Testis (tissue), 3 donors: Measurements from ENCODE around the gene RIOX2. TPM values are rescaled to one million over a fixed set of nuclear protein-coding genes. Genes with fewer than 3 reads are reported as not detected.

Source experiments
- DNase-seq: peaks from one replicate; pipeline ENCODE4 v3.0.0-alpha.2; 2019
- H3K27ac ChIP-seq, 2 donors: fragments of 200-600 bp; sonication (generic); one replicate each; pipeline ENCODE4 v1.5.1; 2019
- H3K27me3 ChIP-seq: fragments of 200-600 bp; sonication (generic); one replicate; pipeline ENCODE4 v1.5.1; 2019
- H3K36me3 ChIP-seq: fragments of 200-600 bp; sonication (generic); one replicate; pipeline ENCODE4 v1.5.1; 2017; ENCODE audit warnings: low read depth; ENCODE audit errors: missing control alignments
- H3K4me1 ChIP-seq: fragments of 200-600 bp; sonication (generic); one replicate; pipeline ENCODE4 v1.5.1; 2019
- H3K4me3 ChIP-seq, 2 donors: fragments of 200-600 bp; sonication (generic); one replicate each; pipeline ENCODE4 v1.5.1; 2017 to 2019
- H3K9me3 ChIP-seq: fragments of 200-600 bp; sonication (generic); one replicate; pipeline ENCODE4 v1.5.1; 2017
- POLR2A ChIP-seq: fragments of 450-650 bp; IDR thresholded peaks from one replicate; pipeline ENCODE4 v1.6.1; 2017; ENCODE audit warnings: antibody characterized with exemption, mild to moderate bottlenecking, moderate library complexity
- WGBS, 2 donors: methylation state at CpG; one replicate each; pipeline ENCODE4 v1.1.5; 2018; 5-methylcytosine and 5-hydroxymethylcytosine counted together
- intact Hi-C: fragments of 100-400 bp; cut with DNase I; formaldehyde crosslinking; loops from one replicate; pipeline ENCODE4 v1.15.1; 2023; ENCODE audit warnings: low total_unique reads
- polyA plus RNA-seq: library from polyadenylated mRNA; stranded (reverse); fragments of 350-450 nt; fragmentation: Illumina TruSeq; extraction: RNeasy Lipid Tissue Mini Kit (QIAGEN cat#74804); gene quantifications from one replicate; pipeline ENCODE4 v1.2.3, GENCODE V29; 2014; ENCODE audit warnings: low read depth, low replicate concordance; ENCODE audit not compliant: insufficient read depth
- total RNA-seq, 2 donors: library from RNA; depleted of rRNA; stranded (reverse); fragments of >200 nt; gene quantifications; one replicate each; pipeline ENCODE4 v1.2.3, GENCODE V29; 2016
- TF ChIP-seq, protein P1 (sequence below), 3 experiments: fragments of 450-650 bp in 2 of 3; fragments of 200-600 bp in 1 of 3; sonication (generic) in 1 of 3; IDR thresholded peaks; one replicate each; pipeline ENCODE4 v1.5.1; 2016 to 2019; ENCODE audit warnings: antibody characterized with exemption in 3 of 3, mild to moderate bottlenecking in 2 of 3, moderate library complexity in 1 of 3

Gene RIOX2
- total and polyA plus RNA-seq, 3 donors from 2014 or later, result 14.0 to 22.5 (median 16.3) TPM

- DNase-seq, result no peak
- no peaks in the 10 kb centered on the region for H3K36me3 ChIP-seq
- intact Hi-C loops, result no loop called here
- no peaks in the 10 kb centered on the region for H3K27me3 ChIP-seq
- H3K27ac ChIP-seq, result no peak overlapping the region
- no peak for TF ChIP-seq POLR2A
- TF ChIP-seq, protein P1, sequence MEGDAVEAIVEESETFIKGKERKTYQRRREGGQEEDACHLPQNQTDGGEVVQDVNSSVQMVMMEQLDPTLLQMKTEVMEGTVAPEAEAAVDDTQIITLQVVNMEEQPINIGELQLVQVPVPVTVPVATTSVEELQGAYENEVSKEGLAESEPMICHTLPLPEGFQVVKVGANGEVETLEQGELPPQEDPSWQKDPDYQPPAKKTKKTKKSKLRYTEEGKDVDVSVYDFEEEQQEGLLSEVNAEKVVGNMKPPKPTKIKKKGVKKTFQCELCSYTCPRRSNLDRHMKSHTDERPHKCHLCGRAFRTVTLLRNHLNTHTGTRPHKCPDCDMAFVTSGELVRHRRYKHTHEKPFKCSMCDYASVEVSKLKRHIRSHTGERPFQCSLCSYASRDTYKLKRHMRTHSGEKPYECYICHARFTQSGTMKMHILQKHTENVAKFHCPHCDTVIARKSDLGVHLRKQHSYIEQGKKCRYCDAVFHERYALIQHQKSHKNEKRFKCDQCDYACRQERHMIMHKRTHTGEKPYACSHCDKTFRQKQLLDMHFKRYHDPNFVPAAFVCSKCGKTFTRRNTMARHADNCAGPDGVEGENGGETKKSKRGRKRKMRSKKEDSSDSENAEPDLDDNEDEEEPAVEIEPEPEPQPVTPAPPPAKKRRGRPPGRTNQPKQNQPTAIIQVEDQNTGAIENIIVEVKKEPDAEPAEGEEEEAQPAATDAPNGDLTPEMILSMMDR (IDR thresholded peaks at IDR 0.05), result no peak
- 92 to 94% methylated on average over 8 of the region's 8 CpGs for WGBS, 2 donors
- peaks cover 13% of the 10 kb centered on the region for H3K4me1 ChIP-seq
- H3K4me3 ChIP-seq, result no peak overlapping the region
- H3K9me3 ChIP-seq, result no peaks in the 10 kb centered on the region
Measured at GRCh38 chr3:97967966-97968365, 4.3 kb downstream of the RIOX2 start.

DNA sequence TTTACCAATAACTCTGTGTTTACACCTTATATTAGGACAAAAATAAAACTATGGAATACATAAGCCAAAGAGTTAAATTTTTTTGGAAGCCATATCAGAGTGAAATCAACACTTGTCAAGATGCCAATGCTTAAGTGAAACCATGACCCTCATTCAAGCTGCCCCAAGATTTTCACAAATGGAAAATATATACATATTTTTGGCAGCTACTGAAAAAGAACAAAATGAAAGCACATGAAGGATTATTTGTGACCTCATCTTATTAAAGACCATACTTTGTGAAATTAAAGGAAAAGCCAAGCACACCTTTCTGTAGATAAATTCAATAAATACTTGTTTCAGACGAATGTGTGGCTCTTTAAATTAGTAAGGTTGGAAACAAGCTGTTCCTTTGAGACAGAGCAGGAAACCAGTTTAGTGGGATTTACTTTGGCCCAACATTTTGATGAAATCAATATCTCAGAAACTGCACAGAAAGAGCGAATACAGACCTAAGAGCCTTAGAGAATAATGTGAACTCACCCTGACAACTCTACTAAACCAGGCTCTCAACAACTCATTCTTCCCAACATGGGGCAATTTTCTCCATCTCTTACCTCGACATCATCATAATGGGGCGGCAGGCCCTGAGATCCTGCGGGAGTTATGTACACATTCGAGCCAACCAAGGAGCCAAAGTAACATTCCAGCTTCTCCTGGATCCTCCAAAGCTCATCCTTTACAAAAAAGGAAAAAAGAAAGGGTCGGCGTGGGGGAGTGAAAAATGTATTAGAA is 11.1 kb downstream of the RIOX2 start:
- Histone ChIP-seq H3K4me1 (no peaks in the 10 kb centered on the region), H3K27me3 (no peaks in the 10 kb centered on the region), H3K36me3 (no peaks in the 10 kb centered on the region), H3K4me3 (no peak overlapping the region), H3K9me3 (no peaks in the 10 kb centered on the region), H3K27ac (no peak overlapping the region)
- TF ChIP-seq, protein P1 (IDR thresholded peaks at IDR 0.05), result no peak
- TF ChIP-seq POLR2A, result no peak
- WGBS, 2 donors, result 83 to 91% methylated on average over 8 of the region's 8 CpGs
- no peak for DNase-seq
- intact Hi-C loops, result no loop called here

GRCh38 chr3:97960551-97960950 is 11.7 kb downstream of the RIOX2 start:
- intact Hi-C loops, result no loop called here
- Histone ChIP-seq H3K27ac (no peak overlapping the region), H3K27me3 (no peaks in the 10 kb centered on the region), H3K4me1 (no peaks in the 10 kb centered on the region), H3K9me3 (no peaks in the 10 kb centered on the region), H3K36me3 (no peaks in the 10 kb centered on the region), H3K4me3 (no peak overlapping the region)
- DNase-seq, result no peak
- no peak for TF ChIP-seq POLR2A
- TF ChIP-seq, protein P1 (IDR thresholded peaks at IDR 0.05), result no peak
- WGBS, 2 donors, result 88 to 89% methylated on average over 5 of the region's 5 CpGs

DNA sequence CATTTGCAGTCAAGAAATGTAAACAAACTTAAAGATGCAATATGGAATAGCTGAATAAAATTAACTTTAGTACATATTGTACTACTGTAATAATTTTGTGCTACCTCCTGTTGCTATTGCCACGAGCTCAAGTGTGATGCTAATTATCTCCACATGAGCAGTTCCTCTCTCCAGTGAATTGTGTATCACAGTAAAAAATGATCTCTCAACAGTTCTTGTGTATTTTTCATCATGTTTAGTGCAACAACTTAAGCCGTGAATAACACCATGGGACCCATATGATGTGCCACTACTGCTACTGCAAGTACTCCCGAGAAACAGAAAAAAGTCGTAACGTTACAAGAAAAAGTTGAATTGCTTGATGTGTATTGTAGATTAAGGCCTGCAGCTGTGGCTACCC is 12.4 kb downstream of the RIOX2 start:
- TF ChIP-seq, protein P1 (IDR thresholded peaks at IDR 0.05), result no peak
- TF ChIP-seq POLR2A, result no peak
- H3K4me3 ChIP-seq, result no peak overlapping the region
- WGBS, 2 donors, result 89 to 91% methylated on average over 5 of the region's 5 CpGs
- H3K9me3 ChIP-seq, result no peaks in the 10 kb centered on the region
- no peaks in the 10 kb centered on the region for H3K4me1 ChIP-seq
- no peak for DNase-seq
- no peaks in the 10 kb centered on the region for H3K27me3 ChIP-seq
- no peak overlapping the region for H3K27ac ChIP-seq
- no peaks in the 10 kb centered on the region for H3K36me3 ChIP-seq
- intact Hi-C loops, result no loop called here

DNA sequence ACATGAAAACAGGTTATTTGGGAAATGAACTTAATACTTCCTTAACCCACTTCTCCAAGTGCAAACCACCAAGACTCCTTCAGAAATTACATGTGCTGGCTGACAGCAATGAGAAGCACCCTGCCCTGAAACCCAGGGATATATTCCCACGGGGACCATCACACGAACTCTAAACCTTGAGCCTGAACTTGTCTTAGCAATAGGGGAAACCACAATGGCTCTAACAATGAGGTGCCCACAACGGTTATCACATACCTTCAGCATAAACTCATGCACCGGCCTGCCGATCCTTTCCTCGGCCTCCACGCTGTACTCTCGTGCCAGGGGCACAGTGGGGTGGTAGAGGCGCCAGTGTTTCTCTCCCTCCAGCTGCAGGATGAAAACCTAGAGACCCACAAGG is 13.4 kb downstream of the RIOX2 start:
- Histone ChIP-seq H3K36me3 (no peaks in the 10 kb centered on the region), H3K27ac (no peak overlapping the region), H3K4me1 (no peaks in the 10 kb centered on the region), H3K4me3 (no peak overlapping the region), H3K27me3 (no peaks in the 10 kb centered on the region), H3K9me3 (no peaks in the 10 kb centered on the region)
- DNase-seq, result no peak
- TF ChIP-seq POLR2A, result no peak
- TF ChIP-seq, protein P1 (IDR thresholded peaks at IDR 0.05), result no peak
- intact Hi-C loops, result no loop called here
- 96 to 97% methylated on average over 9 of the region's 9 CpGs for WGBS, 2 donors
